K562 (cell line): ENCODE data around the gene ICAM1. TPM values are rescaled to one million over a fixed set of nuclear protein-coding genes. Genes with fewer than 3 reads are reported as not detected.
A peak's percentile ranks its signal among the peaks of the same experiment; 100 is the strongest.

Experiments used
- ATAC-seq: fragments of 200-7000 bp; cut with Tn5 transposase; 3 replicates; pipeline ENCODE4 v1.9.1; 2020; ENCODE audit warnings: moderate library complexity
- Bru-seq: library from RNA; stranded (reverse); fragments of 400-500 nt; gene quantifications from one replicate; lab custom pipeline; 2021; lab: Mats Ljungman, UMichigan
- BruChase-seq, 2 experiments: library from RNA; stranded (reverse); fragments of 400-500 nt; gene quantifications; one replicate each; lab custom pipeline; 2021; lab: Mats Ljungman, UMichigan
- BruUV-seq: library from RNA; stranded (reverse); fragments of 400-500 nt; replicated peaks from 2 replicates; lab custom pipeline; 2021; lab: Mats Ljungman, UMichigan
- CTCF ChIA-PET: fragments of 300-600 bp; formaldehyde crosslinking; extraction: SDS; loops from one replicate; lab custom pipeline; 2021; ENCODE audit warnings: low intra/inter-chr PET ratio; lab: Yijun Ruan, JAX
- POLR2A ChIA-PET: fragments of 300-600, 350-650 bp; sonication (Branson Sonifier 250); formaldehyde crosslinking; extraction: SDS; loops from one replicate; lab custom pipeline; 2021; ENCODE audit warnings: antibody characterized with exemption, inconsistent platforms; lab: Yijun Ruan, JAX
- DNase-seq, 4 experiments: peaks; one replicate each; pipeline versions ENCODE4 v3.0.0 to v3.0.0-alpha.2; 2011 to 2018; ENCODE audit warnings: low spot score in 3 of 4, mixed read lengths in 3 of 4; ENCODE audit errors: extremely low read depth in 1 of 4
- FAIRE-seq: peaks from 2 replicates; lab custom pipeline; 2011; peaks lifted over from hg19 to GRCh38; lab: Jason Lieb, UNC
- H2AFZ ChIP-seq: 2 replicates; pipeline ENCODE4 v1.6.0; 2011; ENCODE audit warnings: low read depth, low read length, control low read depth, inconsistent platforms
- H3K27ac ChIP-seq: fragments of 200-600 bp; 3 replicates; pipeline ENCODE4 v1.8.0; 2011; ENCODE audit warnings: low read depth, mild to moderate bottlenecking, control low read depth, inconsistent platforms, low read length, moderate library complexity, mixed read lengths; ENCODE audit errors: extremely low read depth
- H3K27me3 ChIP-seq, 2 experiments: fragments of 300-600 bp in 1 of 2; 2 replicates in 1 of 2; 3 replicates in 1 of 2; pipeline versions ENCODE4 v1.6.0 to v1.8.0; 2011; ENCODE audit warnings: inconsistent platforms in 2 of 2, low read length in 2 of 2, mild to moderate bottlenecking in 1 of 2, mixed read lengths in 1 of 2, moderate library complexity in 1 of 2; ENCODE audit not compliant: control insufficient read depth in 2 of 2, insufficient read depth in 2 of 2
- H3K36me3 ChIP-seq: fragments of 300-600 bp; 3 replicates; pipeline ENCODE4 v1.8.0; 2011; ENCODE audit warnings: mild to moderate bottlenecking, low read length, inconsistent platforms; ENCODE audit not compliant: control insufficient read depth, insufficient read depth
- H3K4me1 ChIP-seq, 2 experiments: fragments of 200-600 bp in 1 of 2; replicated peaks in 1 of 2; 2 replicates in 1 of 2; 3 replicates in 1 of 2; pipeline versions ENCODE4 v1.5.1 to v1.8.0; 2011; ENCODE audit warnings: inconsistent platforms in 2 of 2, low read length in 2 of 2, mild to moderate bottlenecking in 1 of 2, mixed read lengths in 1 of 2, moderate library complexity in 1 of 2; ENCODE audit not compliant: control insufficient read depth in 2 of 2, insufficient read depth in 2 of 2
- H3K4me2 ChIP-seq: 2 replicates; pipeline ENCODE4 v1.6.1; 2011; ENCODE audit warnings: low read length, control low read depth, inconsistent platforms, mixed read lengths; ENCODE audit not compliant: insufficient read depth
- H3K4me3 ChIP-seq: fragments of 200-600 bp; sonication (generic), shearing (Covaris generic); 2 replicates; pipeline ENCODE4 v1.5.1; 2016; ENCODE audit warnings: control low read depth, inconsistent platforms
- H3K79me2 ChIP-seq: fragments of 200-600 bp; 3 replicates; pipeline ENCODE4 v1.8.0; 2011; ENCODE audit warnings: low read length, inconsistent platforms; ENCODE audit not compliant: control insufficient read depth, insufficient read depth
- H3K9ac ChIP-seq, 2 experiments: 2 replicates each; pipeline versions ENCODE4 v1.6.0 to v1.6.1; 2011; ENCODE audit warnings: low read depth in 2 of 2, low read length in 2 of 2, control low read depth in 1 of 2, inconsistent platforms in 1 of 2, mild to moderate bottlenecking in 1 of 2, mixed read lengths in 1 of 2; ENCODE audit not compliant: insufficient read depth in 1 of 2
- H3K9me1 ChIP-seq: one replicate; pipeline ENCODE4 v1.6.0; 2011; ENCODE audit warnings: inconsistent platforms, mild to moderate bottlenecking, low read length, moderate library complexity; ENCODE audit not compliant: control insufficient read depth, insufficient read depth
- H3K9me3 ChIP-seq: replicated peaks from 2 replicates; pipeline ENCODE4 v1.5.1; 2011; ENCODE audit warnings: low read depth, low read length, inconsistent platforms; ENCODE audit not compliant: control insufficient read depth, insufficient read depth
- H4K20me1 ChIP-seq: replicated peaks from 2 replicates; pipeline ENCODE4 v1.6.1; 2011; ENCODE audit warnings: low read length, inconsistent platforms, mixed read lengths; ENCODE audit not compliant: control insufficient read depth, insufficient read depth
- CHD2 ChIP-seq: IDR thresholded peaks from 2 replicates; pipeline ENCODE4 v1.6.1; 2011; ENCODE audit warnings: low read depth, low read length
- NR2C1 ChIP-seq, 2 experiments: fragments of 450-650 bp; IDR thresholded peaks; 2 replicates each; pipeline ENCODE4 v1.6.1; 2017; ENCODE audit warnings: mild to moderate bottlenecking in 2 of 2, antibody characterized with exemption in 1 of 2, inconsistent platforms in 1 of 2, missing compliant biosample characterization in 1 of 2, missing genetic modification characterization in 1 of 2
- PHF21A ChIP-seq: fragments of 450-650 bp; IDR thresholded peaks from 2 replicates; pipeline ENCODE4 v1.6.1; 2017; ENCODE audit warnings: low read depth, borderline replicate concordance
- RUNX1 ChIP-seq: sonication (generic); IDR thresholded peaks from 2 replicates; pipeline ENCODE4 v1.6.1; 2016; ENCODE audit warnings: antibody characterized with exemption, low read depth
- STAT6 ChIP-seq: sonication (generic); formaldehyde crosslinking; IDR thresholded peaks from 2 replicates; pipeline ENCODE4 v1.8.1; 2023; ENCODE audit warnings: mild to moderate bottlenecking, missing genetic modification reagents
- ZBTB8A ChIP-seq: fragments of 450-650 bp; IDR thresholded peaks from 2 replicates; pipeline ENCODE4 v1.6.1; 2018; ENCODE audit warnings: mild to moderate bottlenecking, moderate library complexity; ENCODE audit not compliant: partially characterized antibody
- ZNF347 ChIP-seq: fragments of 450-650 bp; formaldehyde crosslinking; IDR thresholded peaks from 2 replicates; pipeline ENCODE4 v1.4.0; 2020; ENCODE audit warnings: low read depth, mild to moderate bottlenecking, moderate library complexity
- ZNF395 ChIP-seq: fragments of 200-800 bp; sonication (Bioruptor generic); IDR thresholded peaks from 2 replicates; pipeline ENCODE4 v1.6.1; 2017; ENCODE audit warnings: missing genetic modification characterization, missing compliant biosample characterization
- ZNF511 ChIP-seq: sonication (generic); formaldehyde crosslinking; IDR thresholded peaks from 2 replicates; pipeline ENCODE4 v1.8.0; 2022; ENCODE audit warnings: mild to moderate bottlenecking, missing genetic modification reagents
- WGBS: fragments of 100-300 bp; shearing (Covaris generic); methylation state at CpG from one replicate; pipeline ENCODE4 v1.1.6; 2016; ENCODE audit warnings: low coverage, mixed read lengths; ENCODE audit not compliant: insufficient coverage; ENCODE audit errors: missing lambda C conversion rate; 5-methylcytosine and 5-hydroxymethylcytosine counted together
- in situ Hi-C: fragments of 300-500 bp; cut with MboI; formaldehyde crosslinking; loops from 4 replicates; pipeline ENCODE4 v1.15.0; 2018; ENCODE audit warnings: inconsistent platforms, mixed read lengths
- intact Hi-C: fragments of 100-400 bp; cut with micrococcal nuclease; formaldehyde crosslinking; loops from 2 replicates; pipeline ENCODE4 v1.14.2; 2022
- long read RNA-seq, 3 experiments: library from polyadenylated mRNA in 2 of 3; library from RNA in 1 of 3; unstranded in 2 of 3; stranded (forward) in 1 of 3; transcript quantifications; one replicate each; pipeline ENCODE4 v2.0.0, GENCODE V29; 2019 to 2022
- polyA minus RNA-seq, 3 experiments: library from RNA; depleted of rRNA, polyadenylated mRNA; stranded (reverse); fragments of >200 nt; gene quantifications; 2 replicates each; pipeline ENCODE4 v1.2.3, GENCODE V29; 2011
- polyA plus RNA-seq, 8 experiments: library from polyadenylated mRNA; depleted of rRNA in 4 of 8; stranded (reverse) in 5 of 8; unstranded in 3 of 8; fragments of >200 nt; fragmentation: Nextera tagmentation in 2 of 8; fragmentation: Illumina TruSeq in 1 of 8; extraction: Ambion mirVana in 2 of 8; extraction: Trizol in 1 of 8; gene quantifications; 2 replicates each; pipeline versions ENCODE4 v1.2.1 to v1.2.3, GENCODE V29; 2011 to 2014; ENCODE audit warnings: inconsistent platforms in 1 of 8, missing spikeins in 1 of 8
- total RNA-seq, 7 experiments: library from RNA; depleted of rRNA in 6 of 7; stranded (reverse); fragments of >200 nt in 6 of 7; fragmentation: Illumina TruSeq in 2 of 7; extraction: Trizol in 2 of 7; gene quantifications; 2 replicates each; pipeline versions ENCODE4 v1.2.1 to v1.2.3, GENCODE V29; 2011 to 2021; ENCODE audit warnings: low replicate concordance in 1 of 7

ICAM1 gene
- total RNA-seq (2011; cell fraction: chromatin; rRNA removed; ENCODE audit: low replicate concordance): 41.5 and 107 TPM in 2 replicates
- 83.4 and 99.6 TPM in 2 replicates for total RNA-seq (2011; cell fraction: nucleolus; rRNA removed)
- total RNA-seq (2011; cell fraction: nucleoplasm; rRNA removed): 76.3 and 76.6 TPM in 2 replicates
- total RNA-seq (2014; rRNA removed): 17.4 and 26.0 TPM in 2 replicates
- total RNA-seq (2014; rRNA removed; fragmentation: Illumina TruSeq; extraction: Trizol): 11.9 and 12.1 TPM in 2 replicates
- total RNA-seq (2015; rRNA removed; fragmentation: Illumina TruSeq; extraction: Trizol): 23.6 and 24.1 TPM in 2 replicates
- 22.3 and 22.6 TPM in 2 replicates for total RNA-seq (2021)
- polyA plus RNA-seq (2011; rRNA removed): 13.1 and 21.4 TPM in 2 replicates
- polyA plus RNA-seq (2011; cell fraction: cytosol; rRNA removed): 20.2 and 23.1 TPM in 2 replicates
- polyA plus RNA-seq (2011; cell fraction: nucleus; rRNA removed): 17.5 and 30.7 TPM in 2 replicates
- polyA plus RNA-seq (2012): 22.4 and 63.2 TPM in 2 replicates
- 24.4 and 29.9 TPM in 2 replicates for polyA plus RNA-seq (2014; fragmentation: Illumina TruSeq; extraction: Trizol)
- 1 to 10 TPM; 2.3 to 2.4 TPM for polyA plus RNA-seq (2014; fragmentation: Nextera tagmentation; extraction: Ambion mirVana)
- polyA plus RNA-seq (2014; rRNA removed): 13.4 TPM in 2 replicates
- 19.6 and 21.5 TPM in 2 replicates for polyA minus RNA-seq (2011; rRNA and poly(A)+ RNA removed)
- 21.5 and 23.8 TPM in 2 replicates for polyA minus RNA-seq (2011; cell fraction: cytosol; rRNA and poly(A)+ RNA removed)
- 13.8 and 17.4 TPM in 2 replicates for polyA minus RNA-seq (2011; cell fraction: nucleus; rRNA and poly(A)+ RNA removed)
- percentile 71 among the genes with signal in this experiment for Bru-seq, nascent RNA
- BruChase-seq, experiment 1, labeled RNA remaining after a 2-hour chase: percentile 68 among the genes with signal in this experiment
- percentile 73 among the genes with signal in this experiment for BruChase-seq, experiment 2, labeled RNA remaining after a 6-hour chase
- long read RNA-seq, experiment 1, transcript ICAM1-201 (7 exons, 3,252 nt): major isoform, 29 of 95 reads
- long read RNA-seq, experiment 1, partial matches to known transcripts: 56 of 95 reads
- long read RNA-seq, experiment 1, other reads (novel, unspliced or antisense): 10 of 95 reads
- long read RNA-seq, experiment 2, transcript ICAM1-201 (7 exons, 3,252 nt): major isoform, 11 of 18 reads
- long read RNA-seq, experiment 2, partial matches to known transcripts: 2 of 18 reads
- long read RNA-seq, experiment 2, other reads (novel, unspliced or antisense): 5 of 18 reads
- long read RNA-seq, experiment 3, transcript ICAM1-201 (7 exons, 3,252 nt): major isoform, 16 of 24 reads
- long read RNA-seq, experiment 3, partial matches to known transcripts: 6 of 24 reads
- long read RNA-seq, experiment 3, other reads (novel, unspliced or antisense): 2 of 24 reads

- Histone ChIP-seq H3K79me2 (peaks cover 30% of the 10 kb centered on the region), H3K4me2 (peak within 1 kb of the TSS; percentile 76), H3K9me1 (no peaks in the 10 kb centered on the region), H2AFZ (peak within 1 kb of the TSS; percentile 91), H3K36me3 (peaks cover 26% of the 10 kb centered on the region; the same call in 2 of the 3 replicates), H3K9ac (peak within 1 kb of the TSS; percentile 73 to 93), H3K4me1 (peaks cover 16 to 33% of the 10 kb centered on the region in 2 experiments; a peak in 4 of 5 replicates), H3K27ac (peak within 1 kb of the TSS; percentile 81), H4K20me1 (no peaks in the 10 kb centered on the region), H3K4me3 (peak within 1 kb of the TSS; percentile 48), H3K9me3 (no peaks in the 10 kb centered on the region), H3K27me3 (no peaks in the 10 kb centered on the region)
- BruUV-seq: TSS peak; percentile 97
- in situ Hi-C loops (loop anchor here (5.0 kb wide), 1 partner anchor 116 kb away; no protein-coding TSS in a partner anchor), intact Hi-C loops (loop anchor here (1.0 to 2.0 kb wide), 3 partner anchors 18 to 110 kb away; partner anchors contain the start of genes ICAM5, RAVER1 and TYK2)
- ChIA-PET CTCF (interaction anchor here (3.9 kb wide), 1 partner anchor 118 kb away, joined by 77 read pairs; no protein-coding TSS in a partner anchor), POLR2A (interaction anchor here (0.6 to 3.7 kb wide), 22 partner anchors 8 to 385 kb away, joined by 3 to 74 read pairs (median 4); partner anchors contain the start of genes FDX2, ICAM4, ICAM5 and PPAN)
- FAIRE-seq (peak; percentile 92), ATAC-seq (peak; percentile 88), DNase-seq (peak; percentile 71 to 92 (median 80))
- 1% methylated on average over 51 of the region's 51 CpGs for WGBS
- TF ChIP-seq ZNF347 (CRISPR knock-in tag) (no peak), CHD2 (no peak), RUNX1 (no peak), ZNF511 (CRISPR knock-in tag) (0 out of 2 replicates have a peak, but pooled peaks have one; percentile 23), ZNF395 (CRISPR knock-in tag) (peak; percentile 67; the same call in 1 of the 2 replicates), PHF21A (peak; percentile 87), STAT6 (CRISPR knock-in tag) (no peak), NR2C1 (IDR thresholded peaks at IDR 0.05) (peak; percentile 67), NR2C1 (tag; IDR thresholded peaks at IDR 0.05) (peak; percentile 68), ZBTB8A (no peak)
Observed at GRCh38 chr19:10270616-10271394, at the start of gene ICAM1. Gene ICAM1, plus strand, starts transcription at chr19:10271120. Its CDS starts 40 bp downstream, at chr19:10271160.
